ENCODE data around the gene ABHD17A. TPM values are rescaled to one million over a fixed set of nuclear protein-coding genes. Genes with fewer than 3 reads are reported as not detected.
"Not testable (repeated sequence)": the region's sequence is repeated elsewhere in the genome, so short reads cannot be mapped to it uniquely, and the experiment has no call there.

The ABHD17A gene
- total RNA-seq = 10 to 100 TPM; 86.6 to 97.1 (median 92.7) TPM
- 10 to 100 TPM; 60.7 to 76.3 (median 69.4) TPM for polyA plus RNA-seq

DNA sequence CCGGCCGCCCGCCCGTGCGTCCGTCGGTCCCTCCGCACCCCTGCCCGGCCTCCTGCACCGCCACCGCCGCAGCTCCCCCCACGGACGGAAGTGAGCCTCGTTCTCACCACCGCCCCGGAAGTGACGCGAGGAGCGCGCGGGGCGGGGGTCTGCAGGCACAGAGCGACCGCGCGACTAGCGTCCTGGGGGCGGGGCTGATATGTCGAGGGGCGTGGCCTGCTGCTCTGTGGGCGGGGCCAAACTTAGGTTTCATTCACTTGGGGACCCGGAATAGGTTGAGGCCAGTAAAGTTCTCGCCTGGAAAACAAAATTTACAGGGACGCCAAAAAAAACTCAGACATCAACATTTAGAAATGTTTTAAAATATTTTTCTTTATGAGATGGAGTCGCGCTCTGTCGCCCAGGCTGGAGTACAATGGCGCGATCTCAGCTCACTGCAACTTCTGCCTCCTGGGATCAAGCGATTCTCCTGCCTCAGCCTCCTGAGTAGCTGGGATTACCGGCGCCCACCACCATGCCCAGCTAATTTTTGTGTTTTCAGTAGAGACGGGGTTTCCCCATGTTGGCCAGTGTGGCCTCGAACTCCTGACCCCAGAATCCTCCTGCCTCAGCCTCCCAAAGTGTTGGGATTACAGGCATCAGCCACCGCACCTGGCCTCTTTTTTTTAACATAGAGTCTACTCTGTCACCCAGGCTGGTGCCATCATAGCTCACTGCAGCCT, at the start of gene ABHD17A:
ABHD17A (minus strand) TSS at position 99 of the 722 bp plus-strand sequence. CDS start 3,930 bp downstream, outside the sequence.
- Histone ChIP-seq H3K27ac (peak within 1 kb of the TSS; percentile 79 to 84 (median 82)), H3K4me1 (peaks cover 0 to 46% (median 40%) of the 10 kb centered on the region in 4 donors), H3K4me3 (peak within 1 kb of the TSS; percentile 65 to 93 (median 86))
- peak; percentile 94 to 97 (median 96) for TF ChIP-seq POLR2AphosphoS5 (IDR thresholded peaks at IDR 0.05)
- TF ChIP-seq POLR2A (IDR thresholded peaks at IDR 0.05) = peak in 1 of 2 donors; percentile 53
- WGBS, 2 donors = 19 to 20% methylated on average over 46 of the region's 46 CpGs
- DNase-seq = peak; percentile 97
- H3K36me3 ChIP-seq; H3K9me3 ChIP-seq; H3K27me3 ChIP-seq; intact Hi-C loops (cut with DNase I): not testable (repeated sequence)

DNA sequence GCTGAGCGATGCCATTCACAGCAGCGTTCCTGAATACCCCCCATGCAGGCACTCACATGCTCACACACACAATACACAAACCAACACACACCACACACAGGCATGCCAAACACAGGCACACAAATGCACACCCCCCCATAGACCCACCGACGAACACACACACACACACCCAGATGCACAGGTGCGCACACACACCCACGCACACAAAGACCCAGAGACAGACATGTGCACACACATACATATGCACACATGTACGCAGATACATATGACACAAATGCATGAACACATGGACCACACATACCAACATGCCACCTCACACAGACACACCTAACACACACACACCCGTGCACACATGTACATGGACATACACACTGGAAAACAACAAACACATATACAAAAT, 48.6 kb upstream of the ABHD17A start:
- H3K27me3 ChIP-seq = no peaks in the 10 kb centered on the region
- H3K4me3 ChIP-seq = no peak overlapping the region
- no peaks in the 10 kb centered on the region for H3K36me3 ChIP-seq
- no peak for TF ChIP-seq EP300 (IDR thresholded peaks at IDR 0.05)
- TF ChIP-seq, protein P1, sequence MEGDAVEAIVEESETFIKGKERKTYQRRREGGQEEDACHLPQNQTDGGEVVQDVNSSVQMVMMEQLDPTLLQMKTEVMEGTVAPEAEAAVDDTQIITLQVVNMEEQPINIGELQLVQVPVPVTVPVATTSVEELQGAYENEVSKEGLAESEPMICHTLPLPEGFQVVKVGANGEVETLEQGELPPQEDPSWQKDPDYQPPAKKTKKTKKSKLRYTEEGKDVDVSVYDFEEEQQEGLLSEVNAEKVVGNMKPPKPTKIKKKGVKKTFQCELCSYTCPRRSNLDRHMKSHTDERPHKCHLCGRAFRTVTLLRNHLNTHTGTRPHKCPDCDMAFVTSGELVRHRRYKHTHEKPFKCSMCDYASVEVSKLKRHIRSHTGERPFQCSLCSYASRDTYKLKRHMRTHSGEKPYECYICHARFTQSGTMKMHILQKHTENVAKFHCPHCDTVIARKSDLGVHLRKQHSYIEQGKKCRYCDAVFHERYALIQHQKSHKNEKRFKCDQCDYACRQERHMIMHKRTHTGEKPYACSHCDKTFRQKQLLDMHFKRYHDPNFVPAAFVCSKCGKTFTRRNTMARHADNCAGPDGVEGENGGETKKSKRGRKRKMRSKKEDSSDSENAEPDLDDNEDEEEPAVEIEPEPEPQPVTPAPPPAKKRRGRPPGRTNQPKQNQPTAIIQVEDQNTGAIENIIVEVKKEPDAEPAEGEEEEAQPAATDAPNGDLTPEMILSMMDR (IDR thresholded peaks at IDR 0.05) = no peak
- TF ChIP-seq POLR2A (IDR thresholded peaks at IDR 0.05) = no peak
- no peak for TF ChIP-seq POLR2AphosphoS5 (IDR thresholded peaks at IDR 0.05)
- no peaks in the 10 kb centered on the region for H3K9me3 ChIP-seq
- no peak for DNase-seq
- H3K27ac ChIP-seq = no peak overlapping the region
- intact Hi-C loops (cut with DNase I) = no loop called here
- peaks cover 0 to 15% (median 13%) of the 10 kb centered on the region in 4 donors for H3K4me1 ChIP-seq
- 90 to 93% methylated on average over 8 of the region's 8 CpGs for WGBS, 2 donors

- WGBS, 2 donors = 65 to 66% methylated on average over 7 of the region's 7 CpGs
- intact Hi-C loops (cut with DNase I) = no loop called here
- peaks cover 0 to 16% (median 14%) of the 10 kb centered on the region in 4 donors for H3K4me1 ChIP-seq
Observed at GRCh38 chr19:1933244-1933643, 47.9 kb upstream of the ABHD17A start.

DNA sequence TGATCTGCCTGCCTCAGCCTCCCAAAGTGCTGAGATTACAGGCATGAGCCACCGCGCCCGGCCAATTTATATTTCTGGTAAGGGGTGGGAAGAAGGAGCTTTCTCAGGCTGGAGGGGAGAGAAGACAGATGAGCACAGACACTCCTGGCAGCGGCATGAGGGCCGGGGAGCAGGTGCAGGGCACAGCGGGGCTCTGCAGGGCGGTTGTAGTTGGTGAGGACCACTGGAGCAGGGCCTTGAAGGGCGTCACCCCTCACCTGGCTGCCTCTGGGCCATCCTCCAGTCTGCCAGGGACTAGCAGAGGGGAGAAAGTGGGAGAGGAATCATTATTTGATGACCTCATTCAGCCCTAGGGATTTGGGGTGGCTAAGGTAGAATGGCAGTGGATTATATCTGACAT, 47.1 kb upstream of the ABHD17A start:
- Histone ChIP-seq H3K36me3 (no peaks in the 10 kb centered on the region), H3K27ac (no peak overlapping the region), H3K9me3 (no peaks in the 10 kb centered on the region), H3K4me3 (no peak overlapping the region), H3K27me3 (no peaks in the 10 kb centered on the region), H3K4me1 (peaks cover 0 to 16% (median 14%) of the 10 kb centered on the region in 4 donors)
- intact Hi-C loops (cut with DNase I) = no loop called here
- DNase-seq = no peak
- 87 to 88% methylated on average over 8 of the region's 8 CpGs for WGBS, 2 donors
- TF ChIP-seq EP300 (IDR thresholded peaks at IDR 0.05) (no peak), POLR2AphosphoS5 (IDR thresholded peaks at IDR 0.05) (no peak), POLR2A (IDR thresholded peaks at IDR 0.05) (no peak)
- TF ChIP-seq, protein P1 (IDR thresholded peaks at IDR 0.05) = no peak

More at GRCh38 chr19:1933244-1933643, 47.9 kb upstream of the ABHD17A start:
- H3K27ac ChIP-seq = no peak overlapping the region
- H3K27me3 ChIP-seq = no peaks in the 10 kb centered on the region
- no peaks in the 10 kb centered on the region for H3K36me3 ChIP-seq
- no peak overlapping the region for H3K4me3 ChIP-seq
- DNase-seq = no peak
- TF ChIP-seq, protein P1 (IDR thresholded peaks at IDR 0.05) = no peak
- TF ChIP-seq EP300 (IDR thresholded peaks at IDR 0.05) = no peak
- no peak for TF ChIP-seq POLR2AphosphoS5 (IDR thresholded peaks at IDR 0.05)
- no peak for TF ChIP-seq POLR2A (IDR thresholded peaks at IDR 0.05)
- H3K9me3 ChIP-seq = no peaks in the 10 kb centered on the region

GRCh38 chr19:1931445-1931844, 46.1 kb upstream of the ABHD17A start:
- no peaks in the 10 kb centered on the region for H3K36me3 ChIP-seq
- H3K27me3 ChIP-seq = no peaks in the 10 kb centered on the region
- WGBS, 2 donors = 93 to 94% methylated on average over 1 of the region's 1 CpG
- H3K27ac ChIP-seq = no peak overlapping the region
- H3K4me3 ChIP-seq = no peak overlapping the region
- TF ChIP-seq POLR2AphosphoS5 (IDR thresholded peaks at IDR 0.05) (no peak), POLR2A (IDR thresholded peaks at IDR 0.05) (no peak), EP300 (IDR thresholded peaks at IDR 0.05) (no peak)
- TF ChIP-seq, protein P1 (IDR thresholded peaks at IDR 0.05) = no peak
- intact Hi-C loops (cut with DNase I) = no loop called here
- peaks cover 0 to 16% (median 14%) of the 10 kb centered on the region in 4 donors for H3K4me1 ChIP-seq
- H3K9me3 ChIP-seq = no peaks in the 10 kb centered on the region
- no peak for DNase-seq
